ENCODE data around the gene LTBR. TPM values are rescaled to one million over a fixed set of nuclear protein-coding genes. Genes with fewer than 3 reads are reported as not detected.

Gene LTBR
- total RNA-seq, 3 donors from 2014 or later (not counting 1 experiment from before 2014, with no cell fraction given): 3.7 to 5.8 (median 4.4) TPM

GRCh38 chr12:6424008-6424347 lies 40.0 kb downstream of the LTBR start:
- Mint-ChIP-seq H3K36me3 (no peaks in the 10 kb centered on the region), H3K9me3 (no peaks in the 10 kb centered on the region), H3K4me1 (peaks cover 0 to 26% of the 10 kb centered on the region in 2 donors), H3K4me3 (no peak overlapping the region), H3K27ac (peak overlapping the region in 1 of 2 donors; percentile 68), H3K27me3 (ENCODE audit: low read depth in 2 of 2) (no peaks in the 10 kb centered on the region)
- no peak for TF ChIP-seq CTCF (IDR thresholded peaks at IDR 0.05)
- DNase-seq (no peak), ATAC-seq (no peak)
- WGBS (ENCODE audit: insufficient coverage): 56% methylated on average over 6 of the region's 6 CpGs
- Histone ChIP-seq H3K4me3 (ENCODE audit: low read length) (no peak overlapping the region), H3K27ac (ENCODE audit: low read length) (no peak overlapping the region), H3K9me3 (ENCODE audit: control insufficient read depth, insufficient read depth, low read length) (no peaks in the 10 kb centered on the region), H3K36me3 (ENCODE audit: control insufficient read depth, insufficient read depth, low read length) (no peaks in the 10 kb centered on the region), H3K27me3 (ENCODE audit: control insufficient read depth, insufficient read depth, low read length) (no peaks in the 10 kb centered on the region), H3K4me1 (ENCODE audit: control insufficient read depth, insufficient read depth, low read length) (peaks cover 32% of the 10 kb centered on the region)
- intact Hi-C loops (cut with micrococcal nuclease): no loop called here

GRCh38 chr12:6424866-6425265 lies 40.9 kb downstream of the LTBR start:
- Histone ChIP-seq H3K27ac (ENCODE audit: low read length) (no peak overlapping the region), H3K4me1 (ENCODE audit: control insufficient read depth, insufficient read depth, low read length) (peaks cover 32% of the 10 kb centered on the region), H3K36me3 (ENCODE audit: control insufficient read depth, insufficient read depth, low read length) (no peaks in the 10 kb centered on the region), H3K4me3 (ENCODE audit: low read length) (no peak overlapping the region), H3K27me3 (ENCODE audit: control insufficient read depth, insufficient read depth, low read length) (no peaks in the 10 kb centered on the region), H3K9me3 (ENCODE audit: control insufficient read depth, insufficient read depth, low read length) (no peaks in the 10 kb centered on the region)
- Mint-ChIP-seq H3K36me3 (no peaks in the 10 kb centered on the region), H3K4me1 (peaks cover 0 to 26% of the 10 kb centered on the region in 2 donors), H3K27me3 (ENCODE audit: low read depth in 2 of 2) (no peaks in the 10 kb centered on the region), H3K9me3 (no peaks in the 10 kb centered on the region), H3K4me3 (no peak overlapping the region), H3K27ac (no peak overlapping the region)
- intact Hi-C loops (cut with micrococcal nuclease): no loop called here
- ATAC-seq: peak in 1 of 3 donors; percentile 48
- 90% methylated on average over 8 of the region's 8 CpGs for WGBS (ENCODE audit: insufficient coverage)
- no peak for DNase-seq
- no peak for TF ChIP-seq CTCF (IDR thresholded peaks at IDR 0.05)

- 78% methylated on average over 23 of the region's 23 CpGs for WGBS (ENCODE audit: insufficient coverage)
- no peaks in the 10 kb centered on the region for H3K36me3 ChIP-seq (ENCODE audit: control insufficient read depth, insufficient read depth, low read length)
- H3K9me3 ChIP-seq (ENCODE audit: control insufficient read depth, insufficient read depth, low read length): no peaks in the 10 kb centered on the region
- DNase-seq (peak in 1 of 2 donors; percentile 66), ATAC-seq (no peak)
- no peak overlapping the region for H3K4me3 ChIP-seq (ENCODE audit: low read length)
- intact Hi-C loops (cut with micrococcal nuclease): no loop called here
- no peaks in the 10 kb centered on the region for H3K27me3 ChIP-seq (ENCODE audit: control insufficient read depth, insufficient read depth, low read length)
- peaks cover 40% of the 10 kb centered on the region for H3K4me1 ChIP-seq (ENCODE audit: control insufficient read depth, insufficient read depth, low read length)
- Mint-ChIP-seq H3K4me3 (no peak overlapping the region), H3K27me3 (ENCODE audit: low read depth in 2 of 2) (no peaks in the 10 kb centered on the region), H3K9me3 (no peaks in the 10 kb centered on the region), H3K27ac (peak overlapping the region in 1 of 2 donors; percentile 90), H3K36me3 (no peaks in the 10 kb centered on the region), H3K4me1 (peaks cover 10 to 36% of the 10 kb centered on the region in 2 donors)
- no peak for TF ChIP-seq CTCF (IDR thresholded peaks at IDR 0.05)
- H3K27ac ChIP-seq (ENCODE audit: low read length): peak overlapping the region; percentile 76
These were observed 41.9 kb downstream of the LTBR start for GRCh38 chr12:6425590-6426531.
